Colonic mucosa (tissue), 4 donors: Measurements from ENCODE around the gene MAN2A2. TPM values are rescaled to one million over a fixed set of nuclear protein-coding genes. Genes with fewer than 3 reads are reported as not detected.

ENCODE experiments used
- DNase-seq: peaks from one replicate; pipeline ENCODE4 v3.0.0-alpha.2; 2020
- H3K27ac ChIP-seq: fragments of 200-600 bp; one replicate; pipeline ENCODE4 v1.8.0; 2021
- H3K27me3 ChIP-seq: fragments of 200-600 bp; one replicate; pipeline ENCODE4 v1.8.0; 2021
- H3K36me3 ChIP-seq: fragments of 200-600 bp; one replicate; pipeline ENCODE4 v1.8.0; 2021
- H3K4me1 ChIP-seq: fragments of 200-600 bp; one replicate; pipeline ENCODE4 v1.8.0; 2021; ENCODE audit warnings: mild to moderate bottlenecking
- H3K4me3 ChIP-seq: fragments of 200-600 bp; one replicate; pipeline ENCODE4 v1.8.0; 2021
- H3K9ac ChIP-seq, 2 donors: one replicate each; pipeline ENCODE4 v1.7.0; 2013; ENCODE audit warnings: control low read depth in 2 of 2, low read depth in 2 of 2, low read length in 2 of 2
- H3K9me3 ChIP-seq: fragments of 200-600 bp; one replicate; pipeline ENCODE4 v1.8.0; 2021
- CTCF ChIP-seq: fragments of 200-600 bp; IDR thresholded peaks from one replicate; pipeline ENCODE4 v1.8.0; 2022; ENCODE audit warnings: antibody characterized with exemption, mild to moderate bottlenecking
- intact Hi-C: fragments of 100-400 bp; cut with DNase I; formaldehyde crosslinking; loops from one replicate; pipeline ENCODE4 v1.14.1; 2022
- total RNA-seq, 2 donors: library from RNA; stranded (reverse); fragmentation: NEBNext Ultra II Directional in 1 of 2; extraction: Animal tissue kit (Norgen Biotek cat#: 25700) in 1 of 2; gene quantifications; one replicate each; pipeline ENCODE4 v1.2.1, GENCODE V29; 2021
- donor health status: healthy.
- donor health status: DM: no; HTN: no; CAD: no.
- donor health status: DM: no; HTN: no; CAD: no.

Gene MAN2A2
- total RNA-seq, 2 donors from 2014 or later = 34.2 to 66.4 TPM

GRCh38 chr15:90885432-90886290 lies 17.4 kb upstream of the MAN2A2 start:
- H3K27ac ChIP-seq = peak overlapping the region; percentile 89
- H3K36me3 ChIP-seq = no peaks in the 10 kb centered on the region

DNA sequence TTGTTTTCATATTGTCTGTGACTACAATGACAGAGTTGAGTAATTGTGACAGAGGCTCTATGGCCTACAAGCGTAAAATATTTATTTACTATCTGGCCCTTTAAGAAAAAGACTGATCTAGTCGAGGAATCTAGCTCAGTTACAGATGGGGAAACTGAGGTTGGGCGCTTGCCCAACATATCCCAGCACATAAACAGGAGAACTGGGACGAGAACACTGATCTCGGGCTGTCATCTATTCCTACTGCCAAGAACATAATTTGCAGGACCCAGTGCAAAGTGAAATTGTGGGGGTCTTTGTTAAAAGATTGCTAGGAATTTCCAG lies 16.8 kb upstream of the MAN2A2 start:
- intact Hi-C loops = loop anchor here (2.0 to 5.0 kb wide), 2 partner anchors 194 to 237 kb away; no protein-coding TSS in a partner anchor
- no peaks in the 10 kb centered on the region for H3K27me3 ChIP-seq
- H3K9me3 ChIP-seq = no peaks in the 10 kb centered on the region
- TF ChIP-seq CTCF = no peak
- no peak overlapping the region for H3K9ac ChIP-seq
- DNase-seq = no peak
- H3K36me3 ChIP-seq = no peaks in the 10 kb centered on the region
- no peak overlapping the region for H3K4me3 ChIP-seq
- H3K4me1 ChIP-seq = peaks cover 5% of the 10 kb centered on the region
- H3K27ac ChIP-seq = no peak overlapping the region

More at GRCh38 chr15:90885432-90886290, 17.4 kb upstream of the MAN2A2 start:
- Histone ChIP-seq H3K27me3 (no peaks in the 10 kb centered on the region), H3K9me3 (no peaks in the 10 kb centered on the region), H3K9ac (peak overlapping the region; percentile 80 to 85), H3K4me3 (peak overlapping the region; percentile 47), H3K4me1 (peaks cover 5% of the 10 kb centered on the region)
- intact Hi-C loops = loop anchor here (2.0 to 5.0 kb wide), 2 partner anchors 193 to 237 kb away; no protein-coding TSS in a partner anchor
- TF ChIP-seq CTCF = peak; percentile 95
- DNase-seq = peak; percentile 82

GRCh38 chr15:90887037-90887481 lies 16.0 kb upstream of the MAN2A2 start:
- H3K27ac ChIP-seq = no peak overlapping the region
- no peaks in the 10 kb centered on the region for H3K27me3 ChIP-seq
- no peaks in the 10 kb centered on the region for H3K9me3 ChIP-seq
- no peaks in the 10 kb centered on the region for H3K36me3 ChIP-seq
- H3K9ac ChIP-seq = no peak overlapping the region
- no peak for TF ChIP-seq CTCF
- no peak overlapping the region for H3K4me3 ChIP-seq
- no peak for DNase-seq
- intact Hi-C loops = loop anchor here (2.0 to 5.0 kb wide), 2 partner anchors 195 to 238 kb away; no protein-coding TSS in a partner anchor
- H3K4me1 ChIP-seq = peaks cover 5% of the 10 kb centered on the region

DNA sequence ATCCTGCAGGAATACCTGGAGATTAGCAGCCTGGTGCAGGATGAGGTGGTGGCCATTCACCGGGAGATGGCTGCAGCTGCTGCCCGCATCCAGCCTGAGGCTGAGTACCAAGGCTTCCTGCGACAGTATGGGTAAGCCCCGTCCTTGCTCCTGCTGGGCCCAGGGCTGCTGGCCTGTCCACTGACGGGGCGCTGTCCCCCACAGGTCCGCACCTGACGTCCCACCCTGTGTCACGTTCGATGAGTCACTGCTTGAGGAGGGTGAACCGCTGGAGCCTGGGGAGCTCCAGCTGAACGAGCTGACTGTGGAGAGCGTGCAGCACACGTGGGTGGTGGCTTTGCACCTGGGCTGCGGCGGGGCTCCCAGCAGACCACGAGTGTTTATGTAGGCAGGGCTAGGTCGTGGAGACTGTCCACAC lies 13.8 kb upstream of the MAN2A2 start:
- no peak overlapping the region for H3K9ac ChIP-seq
- H3K9me3 ChIP-seq = no peaks in the 10 kb centered on the region
- intact Hi-C loops = loop anchor here (5.0 kb wide), 1 partner anchor 197 kb away; no protein-coding TSS in a partner anchor
- no peak overlapping the region for H3K4me3 ChIP-seq
- no peak for DNase-seq
- H3K27ac ChIP-seq = no peak overlapping the region
- TF ChIP-seq CTCF = no peak
- H3K36me3 ChIP-seq = no peaks in the 10 kb centered on the region
- peaks cover 4% of the 10 kb centered on the region for H3K4me1 ChIP-seq
- H3K27me3 ChIP-seq = no peaks in the 10 kb centered on the region

DNA sequence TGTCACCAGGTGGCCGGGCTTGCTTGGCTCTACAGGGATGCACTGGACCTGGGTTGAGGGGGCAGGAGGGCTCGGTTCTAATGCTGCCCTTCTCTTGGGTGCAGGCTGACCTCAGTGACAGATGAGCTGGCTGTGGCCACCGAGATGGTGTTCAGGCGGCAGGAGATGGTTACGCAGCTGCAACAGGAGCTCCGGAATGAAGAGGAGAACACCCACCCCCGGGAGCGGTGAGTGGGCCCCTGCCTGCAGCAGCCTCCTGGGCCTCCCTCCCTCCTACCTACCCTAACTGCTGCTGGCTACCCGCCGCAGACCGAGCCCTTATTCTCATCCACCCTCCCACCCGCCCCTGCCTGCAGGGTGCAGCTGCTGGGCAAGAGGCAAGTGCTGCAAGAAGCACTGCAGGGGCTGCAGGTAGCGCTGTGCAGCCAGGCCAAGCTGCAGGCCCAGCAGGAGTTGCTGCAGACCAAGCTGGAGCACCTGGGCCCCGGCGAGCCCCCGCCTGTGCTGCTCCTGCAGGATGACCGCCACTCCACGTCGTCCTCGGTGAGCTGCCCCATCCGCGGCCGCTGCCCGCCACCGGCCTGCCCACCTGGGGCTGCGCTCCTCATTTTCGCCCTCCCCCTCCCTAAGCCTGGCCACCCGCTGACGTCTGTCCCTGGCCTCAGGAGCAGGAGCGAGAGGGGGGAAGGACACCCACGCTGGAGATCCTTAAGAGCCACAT lies 13.2 kb upstream of the MAN2A2 start:
- Histone ChIP-seq H3K4me1 (no peaks in the 10 kb centered on the region), H3K9me3 (no peaks in the 10 kb centered on the region), H3K36me3 (no peaks in the 10 kb centered on the region), H3K27me3 (no peaks in the 10 kb centered on the region), H3K27ac (no peak overlapping the region), H3K4me3 (no peak overlapping the region), H3K9ac (no peak overlapping the region)
- TF ChIP-seq CTCF = no peak
- DNase-seq = no peak
- intact Hi-C loops = loop anchor here (5.0 kb wide), 1 partner anchor 198 kb away; no protein-coding TSS in a partner anchor
